IMR-90 (cell line): Measurements from ENCODE around the gene ADAMTSL1. TPM values are rescaled to one million over a fixed set of nuclear protein-coding genes. Genes with fewer than 3 reads are reported as not detected.

Experiments used
- ATAC-seq: fragments of 200-7000 bp; cut with Tn5 transposase; 2 replicates; pipeline ENCODE4 v1.9.1; 2020; ENCODE audit warnings: low read depth, mild to moderate bottlenecking, moderate library complexity
- BruUV-seq: library from RNA; stranded (reverse); fragments of 400-500 nt; replicated peaks from 2 replicates; lab custom pipeline; 2021; lab: Mats Ljungman, UMichigan
- CTCF ChIA-PET: fragments of 300-600 bp; formaldehyde crosslinking; extraction: SDS; loops from one replicate; lab custom pipeline; 2021; ENCODE audit warnings: antibody characterized with exemption; lab: Yijun Ruan, JAX
- POLR2A ChIA-PET: fragments of 300-600 bp; sonication (Branson Sonifier 250); formaldehyde crosslinking; loops from one replicate; lab custom pipeline; 2022; ENCODE audit warnings: antibody characterized with exemption; ENCODE audit not compliant: unreplicated experiment; lab: Charles Lee
- DNase-seq: peaks from one replicate; pipeline ENCODE4 v3.0.0; 2013
- H2AFZ ChIP-seq: replicated peaks from 2 replicates; pipeline ENCODE3; 2013; ENCODE audit warnings: low read length, mild to moderate bottlenecking; ENCODE audit not compliant: poor library complexity
- H2AK5ac ChIP-seq: 2 replicates; pipeline ENCODE4 v1.6.1; 2013; ENCODE audit warnings: low read depth, low read length, inconsistent platforms
- H2AK9ac ChIP-seq: replicated peaks from 2 replicates; pipeline ENCODE3; 2013; ENCODE audit warnings: mild to moderate bottlenecking, low read depth, low read length, moderate library complexity; ENCODE audit not compliant: poor library complexity
- H2BK120ac ChIP-seq: 2 replicates; pipeline ENCODE4 v1.6.1; 2013; ENCODE audit warnings: low read depth, low read length, inconsistent platforms
- H2BK15ac ChIP-seq: 3 replicates; pipeline ENCODE4 v1.6.1; 2013; ENCODE audit warnings: low read depth, low read length, inconsistent platforms
- H2BK20ac ChIP-seq: 2 replicates; pipeline ENCODE4 v1.6.1; 2013; ENCODE audit warnings: low read depth, mild to moderate bottlenecking, inconsistent platforms, low read length, moderate library complexity
- H2BK5ac ChIP-seq: 2 replicates; pipeline ENCODE4 v1.6.1; 2013; ENCODE audit warnings: mild to moderate bottlenecking, low read depth, low read length, inconsistent platforms; ENCODE audit not compliant: poor library complexity, severe bottlenecking
- H3K14ac ChIP-seq: replicated peaks from 2 replicates; pipeline ENCODE4 v1.6.1; 2013; ENCODE audit warnings: low read depth, low read length, inconsistent platforms
- H3K18ac ChIP-seq: 2 replicates; pipeline ENCODE4 v1.6.1; 2013; ENCODE audit warnings: low read depth, low read length, control low read depth
- H3K23ac ChIP-seq: 2 replicates; pipeline ENCODE4 v1.6.1; 2013; ENCODE audit warnings: low read depth, low read length, inconsistent platforms
- H3K27ac ChIP-seq: 2 replicates; pipeline ENCODE4 v1.5.1; 2013; ENCODE audit warnings: mild to moderate bottlenecking, control low read depth, low read length; ENCODE audit not compliant: insufficient read depth
- H3K27me3 ChIP-seq: 2 replicates; pipeline ENCODE4 v1.6.1; 2013; ENCODE audit warnings: low read length; ENCODE audit not compliant: control insufficient read depth, insufficient read depth
- H3K36me3 ChIP-seq: 2 replicates; pipeline ENCODE4 v1.6.1; 2013; ENCODE audit warnings: low read length, mixed read lengths; ENCODE audit not compliant: control insufficient read depth, insufficient read depth
- H3K4ac ChIP-seq: 2 replicates; pipeline ENCODE4 v1.6.1; 2013; ENCODE audit warnings: low read depth, low read length, inconsistent platforms
- H3K4me1 ChIP-seq: 2 replicates; pipeline ENCODE4 v1.6.1; 2013; ENCODE audit warnings: low read length, mixed read lengths; ENCODE audit not compliant: control insufficient read depth, insufficient read depth
- H3K4me2 ChIP-seq: 2 replicates; pipeline ENCODE4 v1.6.1; 2013; ENCODE audit warnings: low read depth, mild to moderate bottlenecking, control low read depth, low read length, moderate library complexity
- H3K4me3 ChIP-seq: 2 replicates; pipeline ENCODE4 v1.5.1; 2013; ENCODE audit warnings: low read depth, mild to moderate bottlenecking, control low read depth, low read length, moderate library complexity; ENCODE audit not compliant: insufficient read depth
- H3K56ac ChIP-seq: 2 replicates; pipeline ENCODE4 v1.6.1; 2013; ENCODE audit warnings: low read length, inconsistent platforms; ENCODE audit not compliant: insufficient read depth; ENCODE audit errors: extremely low read depth
- H3K79me1 ChIP-seq, 2 experiments: 2 replicates each; pipeline ENCODE4 v1.6.1; 2013; ENCODE audit warnings: low read length in 2 of 2, inconsistent platforms in 1 of 2, low read depth in 1 of 2
- H3K9ac ChIP-seq: 2 replicates; pipeline ENCODE4 v1.6.1; 2013; ENCODE audit warnings: low read depth, low read length, control low read depth
- H3K9me1 ChIP-seq: 2 replicates; pipeline ENCODE4 v1.6.1; 2013; ENCODE audit warnings: low read length, inconsistent platforms; ENCODE audit not compliant: insufficient read depth
- H3K9me3 ChIP-seq: 2 replicates; pipeline ENCODE4 v1.6.1; 2013; ENCODE audit warnings: low read length; ENCODE audit not compliant: control insufficient read depth, insufficient read depth
- H4K20me1 ChIP-seq: 2 replicates; pipeline ENCODE4 v1.6.1; 2013; ENCODE audit warnings: low read length, inconsistent platforms; ENCODE audit not compliant: insufficient read depth
- H4K5ac ChIP-seq: 2 replicates; pipeline ENCODE4 v1.6.1; 2013; ENCODE audit warnings: mild to moderate bottlenecking, low read depth, low read length, control low read depth
- H4K8ac ChIP-seq, 2 experiments: 2 replicates each; pipeline ENCODE4 v1.6.1; 2013; ENCODE audit warnings: low read depth in 2 of 2, low read length in 2 of 2, control low read depth in 1 of 2, inconsistent platforms in 1 of 2
- H4K91ac ChIP-seq: 2 replicates; pipeline ENCODE4 v1.6.1; 2013; ENCODE audit warnings: low read depth, low read length, inconsistent platforms; ENCODE audit not compliant: insufficient read depth
- BHLHE40 ChIP-seq: fragments of 150-350 bp; IDR thresholded peaks from 2 replicates; pipeline ENCODE4 v1.6.1; 2016; ENCODE audit warnings: mild to moderate bottlenecking, low read depth, low read length
- CEBPB ChIP-seq: IDR thresholded peaks from 2 replicates; pipeline ENCODE4 v1.6.1; 2012; ENCODE audit warnings: low read depth, low read length, improper control_type of control experiment
- CHD1 ChIP-seq: IDR thresholded peaks from 2 replicates; pipeline ENCODE4 v1.6.1; 2012; ENCODE audit warnings: low read depth, low read length, improper control_type of control experiment
- FOS ChIP-seq: fragments of 150-350 bp; IDR thresholded peaks from 2 replicates; pipeline ENCODE4 v1.6.1; 2016; ENCODE audit warnings: low read depth, low read length
- MAFK ChIP-seq: IDR thresholded peaks from 2 replicates; pipeline ENCODE4 v1.6.1; 2012; ENCODE audit warnings: low read depth, low read length, improper control_type of control experiment
- MAZ ChIP-seq: IDR thresholded peaks from 2 replicates; pipeline ENCODE4 v1.6.1; 2012; ENCODE audit warnings: low read depth, mild to moderate bottlenecking, low read length, improper control_type of control experiment, moderate library complexity, borderline replicate concordance
- MXI1 ChIP-seq: IDR thresholded peaks from 2 replicates; pipeline ENCODE4 v1.6.1; 2012; ENCODE audit warnings: low read depth, mild to moderate bottlenecking, low read length, moderate library complexity, borderline replicate concordance
- NFE2L2 ChIP-seq: fragments of 150-350 bp; IDR thresholded peaks from 2 replicates; pipeline ENCODE4 v1.6.1; 2016; ENCODE audit warnings: low read depth, mild to moderate bottlenecking, low read length
- POLR2A ChIP-seq: IDR thresholded peaks from 2 replicates; pipeline ENCODE4 v1.6.1; 2012; ENCODE audit warnings: mild to moderate bottlenecking, low read depth, low read length
- RAD21 ChIP-seq: IDR thresholded peaks from 2 replicates; pipeline ENCODE4 v1.6.1; 2012; ENCODE audit warnings: low read length, improper control_type of control experiment
- RCOR1 ChIP-seq: IDR thresholded peaks from 2 replicates; pipeline ENCODE4 v1.6.1; 2012; ENCODE audit warnings: mild to moderate bottlenecking, low read length, improper control_type of control experiment; ENCODE audit not compliant: insufficient replicate concordance
- RFX5 ChIP-seq: IDR thresholded peaks from 2 replicates; pipeline ENCODE4 v1.8.0; 2012; ENCODE audit warnings: low read depth, mild to moderate bottlenecking, low read length, moderate library complexity
- SMC3 ChIP-seq: fragments of 150-350 bp; IDR thresholded peaks from 2 replicates; pipeline ENCODE4 v1.6.1; 2016; ENCODE audit warnings: low read depth, mild to moderate bottlenecking, antibody characterized with exemption, low read length, moderate library complexity
- WGBS, 2 experiments: methylation state at CpG; one replicate each; pipeline versions ENCODE4 v1.1.5 to v1.1.7; 2013; ENCODE audit warnings: missing lambda C conversion rate in 2 of 2; ENCODE audit not compliant: insufficient read length in 1 of 2; ENCODE audit errors: extremely low coverage in 2 of 2; 5-methylcytosine and 5-hydroxymethylcytosine counted together
- dilution Hi-C: fragments of 300-500 bp; cut with HindIII; formaldehyde crosslinking; loops from one replicate; pipeline ENCODE4 v1.14.3; 2018; ENCODE audit warnings: low sequenced_read_pairs; ENCODE audit not compliant: unreplicated experiment
- in situ Hi-C: fragments of 300-500 bp; cut with MboI; formaldehyde crosslinking; loops from 3 replicates; pipeline ENCODE4 v1.14.3; 2019; ENCODE audit warnings: low sequenced_read_pairs, inconsistent platforms, mixed read lengths
- intact Hi-C: fragments of 100-400 bp; cut with micrococcal nuclease; formaldehyde crosslinking; loops from 2 replicates; pipeline ENCODE4 v1.10.0; 2022
- polyA plus RNA-seq, 3 experiments: library from polyadenylated mRNA; depleted of rRNA; stranded (reverse); fragments of >200 nt; gene quantifications; 2 replicates each; pipeline ENCODE4 v1.2.3, GENCODE V29; 2012; ENCODE audit warnings: low replicate concordance in 1 of 3
- total RNA-seq: library from RNA; depleted of rRNA; stranded (reverse); fragments of >200 nt; gene quantifications from 2 replicates; pipeline ENCODE4 v1.2.3, GENCODE V29; 2012
- TF ChIP-seq, protein P1 (sequence below): fragments of 150-350 bp; IDR thresholded peaks from 2 replicates; pipeline ENCODE4 v1.6.1; 2016; ENCODE audit warnings: low read depth, mild to moderate bottlenecking, low read length, moderate library complexity, borderline replicate concordance
- TF ChIP-seq, protein P2 (sequence below): conservative IDR thresholded peaks from 2 replicates; pipeline ENCODE4 v1.5.1; 2012; ENCODE audit warnings: mild to moderate bottlenecking, low read depth, low read length, improper control_type of control experiment
- TF ChIP-seq, protein P3 (sequence below): fragments of 150-350 bp; IDR thresholded peaks from 2 replicates; pipeline ENCODE4 v1.6.1; 2017; ENCODE audit warnings: mild to moderate bottlenecking, antibody characterized with exemption, low read length, low read depth

The ADAMTSL1 gene
- total and polyA plus RNA-seq, 2 of the 4 experiments (the other 2 are of a cell fraction), result 38.2 to 62.2 TPM

DNA sequence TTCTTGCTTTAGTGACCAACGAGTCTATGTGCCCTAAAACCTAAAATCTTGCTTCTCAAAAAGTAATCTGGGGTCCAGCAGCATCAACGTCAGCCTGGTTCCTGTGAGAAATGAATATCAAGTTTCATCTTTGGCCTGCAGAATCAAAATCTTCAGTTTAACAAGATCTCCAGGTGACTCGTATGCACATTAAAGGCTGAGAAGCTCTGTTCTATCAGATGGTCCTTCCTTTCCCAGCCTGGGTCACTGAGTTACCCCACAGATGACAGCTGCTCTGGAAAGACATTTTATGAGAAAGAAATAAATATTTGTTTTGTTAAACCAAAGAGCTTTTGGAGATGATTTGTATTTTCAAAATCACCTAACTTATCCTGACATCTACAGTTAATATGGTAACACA, 75.8 kb downstream of the ADAMTSL1 start:
- H4K91ac ChIP-seq, result no peak overlapping the region
- no peaks in the 10 kb centered on the region for H3K79me1 ChIP-seq
- H2BK120ac ChIP-seq, result no peak overlapping the region
- no peak overlapping the region for H3K14ac ChIP-seq
- H4K5ac ChIP-seq, result no peak overlapping the region
- POLR2A ChIA-PET, result no interaction called here
- no peak overlapping the region for H4K8ac ChIP-seq
- H3K4me3 ChIP-seq, result no peak overlapping the region
- no peak overlapping the region for H2BK15ac ChIP-seq
- WGBS, 2 experiments, result 86% methylated on average over 1 of the region's 3 CpGs; no CpG with 5 or more reads in 1 of the 2 experiments
- no peaks in the 10 kb centered on the region for H3K36me3 ChIP-seq
- H3K23ac ChIP-seq, result no peak overlapping the region
- H3K4me2 ChIP-seq, result no peak overlapping the region
- no peak overlapping the region for H3K9ac ChIP-seq
- no peak overlapping the region for H3K27ac ChIP-seq
- no peaks in the 10 kb centered on the region for H4K20me1 ChIP-seq
- H3K4me1 ChIP-seq, result no peaks in the 10 kb centered on the region
- H2BK5ac ChIP-seq, result no peak overlapping the region
- no peak overlapping the region for H3K56ac ChIP-seq
- DNase-seq (no peak), ATAC-seq (no peak)
- no peaks in the 10 kb centered on the region for H3K9me1 ChIP-seq
- no peak overlapping the region for H3K4ac ChIP-seq
- no peak overlapping the region for H2AK5ac ChIP-seq
- H2AFZ ChIP-seq, result no peak overlapping the region
- intact Hi-C loops (no loop called here), dilution Hi-C loops (no loop called here), in situ Hi-C loops (no loop called here)
- H2BK20ac ChIP-seq, result no peak overlapping the region
- CTCF ChIA-PET, result interaction anchor here (0.5 kb wide), 1 partner anchor 1907 kb away, joined by 3 read pairs; no protein-coding TSS in a partner anchor
- no peak for TF ChIP-seq FOS
- TF ChIP-seq RAD21, result no peak
- TF ChIP-seq CEBPB, result no peak
- TF ChIP-seq, protein P1, sequence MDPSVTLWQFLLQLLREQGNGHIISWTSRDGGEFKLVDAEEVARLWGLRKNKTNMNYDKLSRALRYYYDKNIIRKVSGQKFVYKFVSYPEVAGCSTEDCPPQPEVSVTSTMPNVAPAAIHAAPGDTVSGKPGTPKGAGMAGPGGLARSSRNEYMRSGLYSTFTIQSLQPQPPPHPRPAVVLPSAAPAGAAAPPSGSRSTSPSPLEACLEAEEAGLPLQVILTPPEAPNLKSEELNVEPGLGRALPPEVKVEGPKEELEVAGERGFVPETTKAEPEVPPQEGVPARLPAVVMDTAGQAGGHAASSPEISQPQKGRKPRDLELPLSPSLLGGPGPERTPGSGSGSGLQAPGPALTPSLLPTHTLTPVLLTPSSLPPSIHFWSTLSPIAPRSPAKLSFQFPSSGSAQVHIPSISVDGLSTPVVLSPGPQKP, result no peak
- no peak for TF ChIP-seq MAZ
- TF ChIP-seq MXI1, result no peak
- TF ChIP-seq RFX5, result no peak
- TF ChIP-seq MAFK, result no peak
- TF ChIP-seq RCOR1, result no peak
- TF ChIP-seq, protein P2, sequence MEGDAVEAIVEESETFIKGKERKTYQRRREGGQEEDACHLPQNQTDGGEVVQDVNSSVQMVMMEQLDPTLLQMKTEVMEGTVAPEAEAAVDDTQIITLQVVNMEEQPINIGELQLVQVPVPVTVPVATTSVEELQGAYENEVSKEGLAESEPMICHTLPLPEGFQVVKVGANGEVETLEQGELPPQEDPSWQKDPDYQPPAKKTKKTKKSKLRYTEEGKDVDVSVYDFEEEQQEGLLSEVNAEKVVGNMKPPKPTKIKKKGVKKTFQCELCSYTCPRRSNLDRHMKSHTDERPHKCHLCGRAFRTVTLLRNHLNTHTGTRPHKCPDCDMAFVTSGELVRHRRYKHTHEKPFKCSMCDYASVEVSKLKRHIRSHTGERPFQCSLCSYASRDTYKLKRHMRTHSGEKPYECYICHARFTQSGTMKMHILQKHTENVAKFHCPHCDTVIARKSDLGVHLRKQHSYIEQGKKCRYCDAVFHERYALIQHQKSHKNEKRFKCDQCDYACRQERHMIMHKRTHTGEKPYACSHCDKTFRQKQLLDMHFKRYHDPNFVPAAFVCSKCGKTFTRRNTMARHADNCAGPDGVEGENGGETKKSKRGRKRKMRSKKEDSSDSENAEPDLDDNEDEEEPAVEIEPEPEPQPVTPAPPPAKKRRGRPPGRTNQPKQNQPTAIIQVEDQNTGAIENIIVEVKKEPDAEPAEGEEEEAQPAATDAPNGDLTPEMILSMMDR, result no peak
- TF ChIP-seq POLR2A, result no peak
- no peak for TF ChIP-seq NFE2L2
- TF ChIP-seq SMC3, result no peak
- no peak for TF ChIP-seq CHD1
- TF ChIP-seq, protein P3, sequence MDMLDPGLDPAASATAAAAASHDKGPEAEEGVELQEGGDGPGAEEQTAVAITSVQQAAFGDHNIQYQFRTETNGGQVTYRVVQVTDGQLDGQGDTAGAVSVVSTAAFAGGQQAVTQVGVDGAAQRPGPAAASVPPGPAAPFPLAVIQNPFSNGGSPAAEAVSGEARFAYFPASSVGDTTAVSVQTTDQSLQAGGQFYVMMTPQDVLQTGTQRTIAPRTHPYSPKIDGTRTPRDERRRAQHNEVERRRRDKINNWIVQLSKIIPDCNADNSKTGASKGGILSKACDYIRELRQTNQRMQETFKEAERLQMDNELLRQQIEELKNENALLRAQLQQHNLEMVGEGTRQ, result no peak
- TF ChIP-seq BHLHE40, result no peak
- BruUV-seq, result no TSS peak
- H3K9me3 ChIP-seq, result no peaks in the 10 kb centered on the region
- no peak overlapping the region for H2AK9ac ChIP-seq
- H3K27me3 ChIP-seq, result no peaks in the 10 kb centered on the region
- H3K18ac ChIP-seq, result no peak overlapping the region
